Measurements from ENCODE around the gene MT1B.

The MT1B gene

GRCh38 chr16:56684926-56685590 is 33.4 kb downstream of the MT1B start:
- DNase-seq (ENCODE audit: low read depth), result no peak

GRCh38 chr16:56686758-56687157 is 35.1 kb downstream of the MT1B start:
- no peak for DNase-seq (ENCODE audit: low read depth)

- DNase-seq (ENCODE audit: low read depth), result no peak
Measured at GRCh38 chr16:56688762-56689161, 37.1 kb downstream of the MT1B start.

GRCh38 chr16:56689171-56689570 is 37.5 kb downstream of the MT1B start:
- DNase-seq (ENCODE audit: low read depth), result no peak

- no peak for DNase-seq (ENCODE audit: low read depth)
Measured at GRCh38 chr16:56690420-56691122, 38.9 kb downstream of the MT1B start.

GRCh38 chr16:56691885-56692284 is 40.2 kb downstream of the MT1B start:
- DNase-seq (ENCODE audit: low read depth), result no peak

GRCh38 chr16:56695246-56695645 is 43.6 kb downstream of the MT1B start:
- DNase-seq (ENCODE audit: low read depth), result no peak

- no peak for DNase-seq (ENCODE audit: low read depth)
Measured at GRCh38 chr16:56697456-56698155, 45.9 kb downstream of the MT1B start.

- DNase-seq (ENCODE audit: low read depth), result no peak
Measured at GRCh38 chr16:56700195-56700594, 48.5 kb downstream of the MT1B start.

GRCh38 chr16:56700631-56701030 is 48.9 kb downstream of the MT1B start:
- no peak for DNase-seq (ENCODE audit: low read depth)

- no peak for DNase-seq (ENCODE audit: low read depth)
Measured at GRCh38 chr16:56701534-56701933, 49.8 kb downstream of the MT1B start.
